T-helper 1 cell treated with Interleukin-12 subunit alpha and Interleukin-12 subunit beta and Interleukin-4 antibody, amounts not matched to agents 30 μg/mL and 1 μg/mL, for 36 hours (primary cell): ENCODE results near the gene CRLF2.

ENCODE experiments used
- H3K27ac Mint-ChIP-seq: one replicate; pipeline ENCODE4 v1.8.0; 2021; ENCODE audit warnings: mild to moderate bottlenecking, mixed read lengths
- H3K27me3 Mint-ChIP-seq: one replicate; pipeline ENCODE4 v1.8.0; 2021; ENCODE audit warnings: low read depth, mixed read lengths
- H3K36me3 Mint-ChIP-seq: one replicate; pipeline ENCODE4 v1.8.0; 2021; ENCODE audit warnings: low read depth, mixed read lengths
- H3K4me1 Mint-ChIP-seq: one replicate; pipeline ENCODE4 v1.8.0; 2021; ENCODE audit warnings: low read depth, mixed read lengths
- H3K4me3 Mint-ChIP-seq: one replicate; pipeline ENCODE4 v1.8.0; 2021; ENCODE audit warnings: mild to moderate bottlenecking, moderate library complexity, mixed read lengths
- H3K9me3 Mint-ChIP-seq: one replicate; pipeline ENCODE4 v1.8.0; 2021; ENCODE audit warnings: mixed read lengths

CRLF2 gene

GRCh38 chrX:1144293-1144692 is 68.2 kb downstream of the CRLF2 start:
- H3K4me1 Mint-ChIP-seq, result no peaks in the 10 kb centered on the region
- no peak overlapping the region for H3K27ac Mint-ChIP-seq
- no peaks in the 10 kb centered on the region for H3K9me3 Mint-ChIP-seq
- no peaks in the 10 kb centered on the region for H3K27me3 Mint-ChIP-seq
- H3K36me3 Mint-ChIP-seq, result no peaks in the 10 kb centered on the region
- H3K4me3 Mint-ChIP-seq, result no peak overlapping the region
